ENCODE measurements around the gene IKBKG. TPM values are rescaled to one million over a fixed set of nuclear protein-coding genes. Genes with fewer than 3 reads are reported as not detected.
A peak's percentile ranks its signal among the peaks of the same experiment; 100 is the strongest.
"Not testable (repeated sequence)": the region's sequence is repeated elsewhere in the genome, so short reads cannot be mapped to it uniquely, and the experiment has no call there.

Gene IKBKG
- total RNA-seq, 1 experiment from 2014 or later, result 34.3 TPM

DNA sequence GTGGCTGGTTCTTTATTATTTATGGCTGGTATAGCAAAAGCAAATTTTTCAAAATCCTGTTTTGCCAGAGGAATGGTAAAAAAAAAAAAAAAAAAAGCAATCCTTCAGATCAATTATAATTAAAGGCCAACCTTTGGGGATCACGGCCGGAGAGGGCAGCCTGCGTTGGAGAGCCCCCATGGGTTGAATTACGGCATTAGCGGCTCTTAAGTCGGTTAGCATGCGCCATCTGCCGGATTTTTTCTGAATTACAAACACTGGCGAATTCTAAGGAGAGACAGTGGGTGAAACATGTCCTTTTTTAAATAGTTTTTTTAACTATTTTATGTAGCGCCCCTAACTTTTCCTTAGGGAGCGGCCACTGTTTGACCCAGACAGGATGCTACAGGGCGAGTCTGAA is 66.2 kb downstream of the IKBKG start:
- H3K4me2 ChIP-seq (ENCODE audit: low read length); intact Hi-C loops (cut with micrococcal nuclease); H3K9ac ChIP-seq (ENCODE audit: low read length); POLR2A ChIA-PET (ENCODE audit: unreplicated experiment); H3K4me3 ChIP-seq (ENCODE audit: low read length); BruUV-seq (replicated peaks); H3K36me3 ChIP-seq (ENCODE audit: low read depth, low read length); H3K9me2 ChIP-seq (replicated peaks; ENCODE audit: low read length); H3K4me1 ChIP-seq (ENCODE audit: insufficient read depth, low read length); H3F3A ChIP-seq (ENCODE audit: low read length, unreplicated experiment); H3K27me3 ChIP-seq (ENCODE audit: low read length); DNase-seq; H4K20me1 ChIP-seq (ENCODE audit: low read length); H3K79me2 ChIP-seq (ENCODE audit: low read length); H3K27ac ChIP-seq (ENCODE audit: low read length); CTCF ChIA-PET; H3K9me3 ChIP-seq (ENCODE audit: low read length); H2AFZ ChIP-seq (ENCODE audit: low read length): not testable (repeated sequence)
- ATAC-seq, result peak; percentile 48

Other genes starting within 250 kb of the IKBKG start
- 2,058 and 3,170 TPM in 2 replicates for gene FLNA, start 173.0 kb upstream of the IKBKG start, total RNA-seq (2014; rRNA removed)
- 46.8 and 49.0 TPM in 2 replicates for gene EMD, start 168.3 kb upstream of the IKBKG start, total RNA-seq (2014; rRNA removed)
- 2,879 and 3,401 TPM in 2 replicates for gene RPL10, start 149.2 kb upstream of the IKBKG start, total RNA-seq (2014; rRNA removed)
- gene DNASE1L1, start 138.4 kb upstream of the IKBKG start, total RNA-seq (2014; rRNA removed), result 29.8 TPM in 2 replicates
- 39.4 and 41.5 TPM in 2 replicates for gene TAFAZZIN, start 136.1 kb upstream of the IKBKG start, total RNA-seq (2014; rRNA removed)
- 68.7 and 94.0 TPM in 2 replicates for gene ATP6AP1, start 118.9 kb upstream of the IKBKG start, total RNA-seq (2014; rRNA removed)
- 96.1 and 97.1 TPM in 2 replicates for gene GDI1, start 110.5 kb upstream of the IKBKG start, total RNA-seq (2014; rRNA removed)
- 53.8 and 76.7 TPM in 2 replicates for gene FAM50A, start 103.5 kb upstream of the IKBKG start, total RNA-seq (2014; rRNA removed)
- 5.3 and 21.8 TPM in 2 replicates for gene PLXNA3, start 89.3 kb upstream of the IKBKG start, total RNA-seq (2014; rRNA removed)
- gene LAGE3, start 68.3 kb upstream of the IKBKG start, total RNA-seq (2014; rRNA removed), result 82.8 and 87.4 TPM in 2 replicates
- 92.3 and 101 TPM in 2 replicates for gene UBL4A, start 61.0 kb upstream of the IKBKG start, total RNA-seq (2014; rRNA removed)
- 42.1 and 50.6 TPM in 2 replicates for gene SLC10A3, start 57.0 kb upstream of the IKBKG start, total RNA-seq (2014; rRNA removed)
- 69.2 and 88.0 TPM in 2 replicates for gene FAM3A, start 31.4 kb upstream of the IKBKG start, total RNA-seq (2014; rRNA removed)
- 121 and 147 TPM in 2 replicates for gene G6PD, start 774 bp upstream of the IKBKG start, total RNA-seq (2014; rRNA removed)
- gene CTAG1A, start 37.5 kb downstream of the IKBKG start, total RNA-seq (2014; rRNA removed), result not detected in 2 replicates
- gene CTAG1B, start 71.7 kb downstream of the IKBKG start, total RNA-seq (2014; rRNA removed), result not detected in 2 replicates
- not detected in 2 replicates for gene CTAG2, start 106.0 kb downstream of the IKBKG start, total RNA-seq (2014; rRNA removed)
- gene GAB3, start 203.5 kb downstream of the IKBKG start, total RNA-seq (2014; rRNA removed), result 3.1 TPM in 1 of 2 replicates, not detected in the other
- gene DKC1, start 215.2 kb downstream of the IKBKG start, total RNA-seq (2014; rRNA removed), result 89.2 and 115 TPM in 2 replicates

All from PC-3 (cell line).